Measurements from ENCODE around the gene PARD6A.

The PARD6A gene

GRCh38 chr16:67673712-67674580, 13.2 kb downstream of the PARD6A start:
- no peak for TF ChIP-seq OSR1 (CRISPR knock-in tag; IDR thresholded peaks at IDR 0.05)
- TF ChIP-seq PPARA (CRISPR knock-in tag; IDR thresholded peaks at IDR 0.05; ENCODE audit: borderline replicate concordance), result no peak
- TF ChIP-seq SNAI2 (CRISPR knock-in tag; IDR thresholded peaks at IDR 0.05), result no peak
- no peak for TF ChIP-seq TSHZ2 (CRISPR knock-in tag; IDR thresholded peaks at IDR 0.05)
- TF ChIP-seq BACH2 (CRISPR knock-in tag; IDR thresholded peaks at IDR 0.05; ENCODE audit: borderline replicate concordance), result no peak
- no peak for TF ChIP-seq TCF4 (CRISPR knock-in tag; IDR thresholded peaks at IDR 0.05; ENCODE audit: borderline replicate concordance)
- TF ChIP-seq POU6F1 (CRISPR knock-in tag; IDR thresholded peaks at IDR 0.05; ENCODE audit: borderline replicate concordance, low read depth), result no peak
- no peak for TF ChIP-seq ZFP30 (CRISPR knock-in tag; IDR thresholded peaks at IDR 0.05)
- no peak for TF ChIP-seq ARNTL (CRISPR knock-in tag; IDR thresholded peaks at IDR 0.05; ENCODE audit: borderline replicate concordance, low read depth)
- TF ChIP-seq TOX (CRISPR knock-in tag; IDR thresholded peaks at IDR 0.05; ENCODE audit: borderline replicate concordance), result no peak
- TF ChIP-seq CSRNP3 (CRISPR knock-in tag; IDR thresholded peaks at IDR 0.05), result no peak
- no peak for TF ChIP-seq CREB5 (CRISPR knock-in tag; IDR thresholded peaks at IDR 0.05; ENCODE audit: low read depth)
- no peak for TF ChIP-seq ZNF565 (CRISPR knock-in tag; conservative IDR thresholded peaks at IDR 0.05; ENCODE audit: low read depth)
- no peak for TF ChIP-seq ZNF70 (CRISPR knock-in tag; IDR thresholded peaks at IDR 0.05)
- no peak for TF ChIP-seq GLIS3 (CRISPR knock-in tag; IDR thresholded peaks at IDR 0.05)
- TF ChIP-seq ZNF8 (CRISPR knock-in tag; IDR thresholded peaks at IDR 0.05), result no peak
- no peak for TF ChIP-seq CSDC2 (CRISPR knock-in tag; IDR thresholded peaks at IDR 0.05)
- no peak for TF ChIP-seq PATZ1 (CRISPR knock-in tag; IDR thresholded peaks at IDR 0.05; ENCODE audit: borderline replicate concordance)

GRCh38 chr16:67674851-67675578, 14.3 kb downstream of the PARD6A start:
- ATAC-seq, result peak; percentile 47
- TF ChIP-seq PPARA (CRISPR knock-in tag; IDR thresholded peaks at IDR 0.05; ENCODE audit: borderline replicate concordance) (no peak), ZNF70 (CRISPR knock-in tag; IDR thresholded peaks at IDR 0.05) (no peak), CREB5 (CRISPR knock-in tag; IDR thresholded peaks at IDR 0.05; ENCODE audit: low read depth) (no peak), ZC3H10 (CRISPR knock-in tag; IDR thresholded peaks at IDR 0.05) (no peak), RARB (CRISPR knock-in tag; IDR thresholded peaks at IDR 0.05) (no peak), ESRRG (CRISPR knock-in tag; IDR thresholded peaks at IDR 0.05) (no peak), POU6F1 (CRISPR knock-in tag; IDR thresholded peaks at IDR 0.05; ENCODE audit: borderline replicate concordance, low read depth) (no peak), ISL1 (CRISPR knock-in tag; IDR thresholded peaks at IDR 0.05) (no peak), TOX (CRISPR knock-in tag; IDR thresholded peaks at IDR 0.05; ENCODE audit: borderline replicate concordance) (no peak), ZFP3 (CRISPR knock-in tag; IDR thresholded peaks at IDR 0.05) (no peak)

More at GRCh38 chr16:67673712-67674580, 13.2 kb downstream of the PARD6A start:
- ATAC-seq, result peak; percentile 58

All from SK-N-SH treated with all-trans-retinoic acid at 6 μM for 48 hours (cell line).